ELR (cell line): ENCODE data around the gene CTSC.

Source experiments
- DNase-seq: peaks from one replicate; pipeline ENCODE4 v3.0.0-alpha.2; 2015; ENCODE audit warnings: low read depth

CTSC gene

DNA sequence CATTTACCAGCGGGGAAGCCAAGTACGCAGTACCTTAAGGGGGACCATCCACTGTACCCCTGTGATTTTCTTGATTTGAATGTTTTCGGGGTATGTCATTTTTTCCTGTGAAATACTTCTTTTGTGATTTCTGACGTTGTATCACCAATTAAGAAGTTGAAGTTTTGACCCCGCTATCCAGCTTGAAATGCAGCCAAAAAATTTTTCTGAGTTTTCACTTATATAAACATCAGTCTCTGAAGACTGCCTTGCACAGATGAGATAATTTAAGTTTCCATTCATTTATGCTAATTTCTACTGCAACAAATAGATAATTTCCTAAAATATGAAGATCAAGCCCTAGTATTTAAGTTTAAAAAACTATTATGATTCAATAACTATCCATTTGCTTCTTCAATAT lies 20.0 kb downstream of the CTSC start:
- DNase-seq = no peak

DNA sequence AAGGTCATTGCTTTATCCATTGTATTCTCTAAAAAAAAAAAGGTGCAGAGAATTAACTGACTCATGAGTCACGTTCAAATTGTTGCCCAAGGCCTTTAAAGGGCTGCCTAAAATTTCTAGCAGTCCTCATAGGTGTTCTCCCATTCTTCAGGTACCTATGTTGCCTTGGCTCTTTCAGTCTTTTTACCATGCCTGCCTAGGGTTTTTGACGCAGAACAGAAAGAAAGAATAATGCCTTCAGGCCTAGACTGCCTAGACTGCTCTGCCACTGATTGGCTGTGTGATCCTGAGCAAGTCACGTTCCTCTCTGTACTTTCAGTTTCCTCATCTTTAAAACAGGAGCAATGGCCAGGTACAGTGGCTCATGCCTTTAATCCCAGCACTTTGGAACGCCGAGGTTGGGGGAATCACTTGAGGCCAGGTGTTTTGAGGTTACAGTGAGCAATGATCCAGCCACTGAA lies 21.5 kb downstream of the CTSC start:
- DNase-seq = no peak

DNA sequence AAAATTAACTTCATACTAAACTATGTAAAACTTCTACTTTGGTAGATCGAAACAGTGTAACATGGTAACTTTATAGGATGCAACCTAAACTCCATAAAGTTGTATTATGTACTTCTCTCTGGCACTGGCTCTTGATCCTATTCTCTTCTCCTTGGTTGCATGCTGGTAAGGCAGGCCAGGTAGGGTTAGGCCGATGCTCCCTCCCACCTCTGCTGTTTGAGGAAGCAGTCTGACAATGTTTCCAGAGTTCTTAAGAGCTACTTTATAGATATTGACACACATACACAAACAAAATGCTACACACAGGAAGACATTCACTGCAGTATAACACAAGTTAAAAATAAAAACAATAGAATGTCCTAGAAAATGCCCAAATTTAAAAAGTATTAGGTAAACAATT lies 22.5 kb downstream of the CTSC start:
- DNase-seq = no peak

DNA sequence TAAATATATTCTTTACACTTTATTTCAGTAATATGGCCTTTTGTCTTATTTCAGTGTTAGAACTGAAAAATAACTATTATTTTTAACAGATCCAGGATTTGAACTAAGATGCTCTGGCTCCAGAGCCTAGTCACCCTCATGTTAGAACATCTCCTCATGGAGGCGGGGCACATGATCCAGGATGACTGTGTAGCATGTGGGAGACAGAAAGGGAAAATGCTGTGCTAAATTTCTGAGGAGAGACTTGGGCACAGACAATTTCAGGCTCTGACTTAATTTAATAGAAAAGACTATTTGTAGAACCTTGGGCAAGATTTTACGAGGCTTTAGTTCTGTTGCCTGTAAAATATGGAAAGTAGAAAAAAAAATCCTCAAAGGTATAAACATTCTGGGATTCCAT lies 24.1 kb downstream of the CTSC start:
- DNase-seq = peak; percentile 40

DNA sequence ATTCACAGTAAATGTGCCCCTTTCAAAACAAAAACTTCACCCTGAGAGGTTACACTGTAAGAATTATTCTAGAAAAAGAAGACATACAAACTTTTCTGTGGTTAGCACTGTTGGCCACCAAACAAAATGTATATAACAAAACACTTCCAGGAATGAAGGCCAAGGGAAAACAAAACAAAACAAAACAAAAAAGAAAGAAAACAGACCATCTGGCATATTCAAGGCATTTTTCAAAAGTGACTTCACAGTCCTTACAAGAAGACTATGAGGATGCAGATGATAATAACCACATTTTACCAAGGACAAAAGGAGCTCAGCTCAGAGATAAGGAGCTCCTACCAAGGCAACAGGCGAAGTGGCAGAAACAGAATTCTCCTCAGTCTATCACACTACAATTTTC lies 24.9 kb downstream of the CTSC start:
- DNase-seq = no peak

DNA sequence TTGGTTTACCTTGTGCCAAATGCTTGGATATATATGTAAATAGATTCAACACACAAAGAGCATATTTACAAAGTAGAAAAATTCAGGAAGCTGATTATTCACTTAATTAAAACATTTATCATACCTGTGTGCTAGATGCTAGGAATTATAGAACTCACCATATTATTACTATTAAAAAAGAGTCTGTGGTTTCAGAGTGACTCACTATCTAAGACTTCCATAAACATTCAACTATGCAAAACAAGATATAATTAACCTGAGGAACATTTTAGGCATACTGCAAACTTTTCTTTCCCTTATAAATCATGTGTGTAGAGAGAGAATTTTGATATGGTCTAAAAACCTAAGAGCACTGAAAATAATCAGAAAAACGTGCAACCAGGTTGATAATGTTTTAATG lies 27.3 kb downstream of the CTSC start:
- DNase-seq = peak; percentile 49

DNA sequence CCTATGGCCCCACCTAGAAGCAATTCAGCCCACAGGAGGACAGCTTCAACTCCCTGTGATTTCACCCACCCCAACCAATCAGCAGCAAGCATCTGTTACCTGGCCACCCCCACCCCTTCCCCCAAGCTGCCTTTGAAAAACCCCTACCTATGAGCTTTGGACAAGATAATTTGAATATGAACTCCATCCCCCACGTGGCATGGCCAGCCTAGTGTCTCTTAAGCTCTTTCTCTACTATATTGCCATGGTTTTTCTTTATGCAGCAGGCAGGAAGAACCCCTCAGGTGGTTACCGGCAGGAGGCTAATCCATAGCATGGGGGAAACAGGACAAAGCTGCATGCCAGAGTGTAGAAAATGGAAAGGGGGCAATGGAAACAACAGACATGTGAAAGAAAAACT lies 29.0 kb downstream of the CTSC start:
- no peak for DNase-seq

DNA sequence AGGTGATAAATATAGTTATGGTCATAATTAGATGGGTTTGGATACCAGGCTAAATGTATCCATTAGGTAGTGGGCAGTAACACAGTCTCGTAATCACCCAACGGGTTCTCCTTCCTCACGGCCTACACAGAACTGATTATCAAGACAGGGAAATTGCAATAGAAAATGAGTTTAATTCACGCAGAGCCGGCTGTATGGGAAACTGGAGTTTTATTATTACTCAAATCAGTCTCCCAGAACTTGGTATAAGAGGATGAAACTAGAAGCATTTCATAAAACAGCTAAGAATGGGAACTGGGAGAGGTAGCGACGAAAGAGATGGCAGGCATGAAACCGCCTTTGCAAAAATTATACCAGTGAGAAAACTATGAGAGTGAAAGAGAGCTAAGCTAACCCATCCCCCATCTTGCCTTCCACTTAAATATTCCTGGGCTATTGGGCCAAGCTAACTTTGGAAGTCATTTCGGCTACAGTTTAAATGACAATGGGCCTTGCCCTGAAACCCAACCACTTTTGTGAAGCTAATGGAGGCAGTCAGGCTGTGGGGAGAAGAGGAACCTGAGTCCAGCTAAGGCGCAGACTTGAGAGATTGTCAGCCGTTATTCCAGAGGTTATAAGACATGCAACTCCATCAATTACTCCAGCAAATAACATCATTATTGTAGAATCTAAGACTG lies 29.6 kb downstream of the CTSC start:
- DNase-seq = no peak

DNA sequence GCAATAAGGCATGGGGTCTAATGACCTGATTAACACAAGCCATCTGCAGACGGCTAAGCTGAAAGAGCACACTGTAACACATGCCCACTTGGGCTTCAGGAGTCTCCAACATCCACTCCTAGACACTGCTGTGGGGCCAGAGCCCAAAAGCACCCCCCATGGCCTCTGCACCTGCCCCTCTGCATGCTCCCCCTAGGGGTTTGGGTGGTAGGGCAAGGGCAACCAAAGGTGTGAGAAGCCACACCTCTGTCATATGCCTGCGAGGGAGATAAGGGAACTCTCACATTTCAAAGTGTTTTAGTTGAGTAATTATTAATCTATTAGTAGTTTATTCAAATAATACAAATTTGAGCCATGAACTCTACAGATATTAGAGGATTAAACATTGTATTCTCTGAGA lies 30.8 kb downstream of the CTSC start:
- no peak for DNase-seq

DNA sequence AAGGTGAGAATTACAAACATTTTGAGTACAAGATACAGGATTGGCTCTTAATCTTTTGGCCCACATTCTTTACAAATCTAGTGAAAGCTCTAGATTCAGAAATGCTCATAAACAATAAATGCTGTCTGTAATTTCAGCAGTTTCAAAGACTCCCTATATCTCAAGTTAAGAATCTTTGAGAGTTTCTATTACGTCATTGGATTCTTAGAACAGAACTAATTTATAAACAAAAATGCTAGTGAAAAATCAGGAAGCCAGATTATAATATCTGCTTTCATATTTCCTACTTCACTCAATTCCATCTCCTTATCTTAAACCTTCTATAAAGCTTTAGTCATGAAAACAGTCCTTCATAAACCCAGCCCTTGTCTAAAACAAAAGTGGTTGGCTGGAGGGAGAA lies 32.1 kb downstream of the CTSC start:
- DNase-seq = no peak

DNA sequence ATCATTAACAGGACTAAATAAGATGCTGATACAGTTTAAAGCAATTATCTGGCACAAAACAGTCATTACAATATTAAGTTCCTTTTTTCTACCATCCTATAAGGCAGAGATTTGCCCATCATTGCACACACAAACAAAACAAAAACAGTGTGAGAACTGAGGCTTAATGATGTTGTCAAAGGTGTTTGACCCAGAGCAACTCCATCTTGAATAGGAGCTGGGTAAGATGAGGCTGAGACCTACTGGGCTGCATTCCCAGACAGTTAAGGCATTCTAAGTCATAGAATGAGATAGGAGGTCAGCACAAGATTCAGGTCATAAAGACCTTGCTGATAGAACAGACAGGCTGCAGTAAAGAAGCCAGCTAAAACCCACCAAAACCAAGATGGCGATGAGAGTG lies 33.2 kb downstream of the CTSC start:
- no peak for DNase-seq

DNA sequence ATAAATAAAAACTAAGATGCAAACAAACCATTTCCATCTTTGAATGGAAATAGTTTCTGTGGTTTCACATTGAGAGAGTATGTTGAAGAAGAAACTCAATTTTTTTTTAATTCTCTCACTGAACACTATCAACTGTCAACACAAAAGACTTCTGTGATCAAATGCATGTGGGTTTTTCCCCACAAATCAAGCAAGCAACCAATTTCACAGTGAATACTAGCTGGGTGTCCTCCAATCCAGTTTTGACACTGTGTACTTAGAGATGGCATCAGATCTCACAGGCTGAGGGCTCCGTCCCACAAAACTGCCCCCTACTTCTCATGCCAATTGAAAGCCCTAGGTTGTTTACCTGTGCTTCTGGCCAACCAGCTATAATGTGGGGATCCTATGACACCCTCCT lies 34.5 kb downstream of the CTSC start:
- no peak for DNase-seq

DNA sequence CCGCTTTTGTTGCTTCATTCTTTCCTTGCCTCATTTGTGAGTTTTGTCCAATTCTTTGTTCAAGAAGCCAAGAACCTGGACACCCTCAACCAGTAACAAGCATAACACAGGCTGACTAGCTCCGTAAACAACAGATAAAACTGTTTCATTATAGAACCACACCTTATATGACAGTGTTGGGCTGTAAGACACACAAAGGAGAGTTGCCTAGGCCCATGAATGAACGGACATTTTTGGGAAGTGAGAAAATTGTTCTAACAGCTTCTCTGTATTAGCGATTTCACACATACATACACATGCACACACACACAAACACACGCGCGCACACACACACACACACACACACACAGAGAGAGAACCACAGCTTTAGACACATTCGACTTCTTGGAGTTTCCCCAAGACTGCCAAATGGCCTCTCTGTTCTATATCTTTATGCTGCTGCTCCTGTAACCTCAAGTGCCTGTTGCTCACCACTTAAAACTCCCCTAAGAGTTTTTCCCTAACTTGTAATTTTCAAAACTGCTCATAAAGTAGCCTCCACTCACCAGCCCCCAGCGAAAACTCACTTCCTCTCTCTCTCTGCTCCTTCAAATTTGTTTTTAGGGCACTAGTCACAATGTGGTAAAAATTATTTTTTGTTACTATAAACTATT lies 35.9 kb downstream of the CTSC start:
- DNase-seq = no peak

DNA sequence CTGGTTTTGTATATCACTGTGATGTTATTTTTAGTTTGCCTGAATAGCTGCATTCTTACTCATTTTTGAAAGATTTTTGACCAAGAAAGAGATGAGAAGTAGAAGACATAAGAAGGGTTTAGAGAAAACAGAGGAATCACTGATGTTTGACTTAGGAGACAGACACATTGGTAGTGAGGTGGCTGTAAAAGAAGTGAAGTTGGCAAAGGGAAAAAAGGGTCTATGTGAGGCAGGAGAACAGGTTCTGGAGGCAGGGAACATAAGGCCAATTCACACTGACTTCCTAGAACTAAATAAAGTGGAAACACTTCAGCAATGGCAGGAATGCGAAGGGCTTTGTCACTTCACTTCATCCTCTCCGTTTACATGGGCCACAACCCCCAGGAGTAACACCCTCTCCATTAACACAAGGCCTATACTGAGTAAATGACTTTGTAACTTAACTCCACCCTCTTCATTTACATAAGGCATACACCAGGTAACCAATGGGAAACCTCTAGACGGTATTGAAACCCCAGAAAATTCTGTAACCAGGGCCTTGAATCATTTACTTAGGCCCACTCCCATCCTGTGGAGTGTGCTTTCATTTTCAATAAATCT lies 36.5 kb downstream of the CTSC start:
- no peak for DNase-seq

DNA sequence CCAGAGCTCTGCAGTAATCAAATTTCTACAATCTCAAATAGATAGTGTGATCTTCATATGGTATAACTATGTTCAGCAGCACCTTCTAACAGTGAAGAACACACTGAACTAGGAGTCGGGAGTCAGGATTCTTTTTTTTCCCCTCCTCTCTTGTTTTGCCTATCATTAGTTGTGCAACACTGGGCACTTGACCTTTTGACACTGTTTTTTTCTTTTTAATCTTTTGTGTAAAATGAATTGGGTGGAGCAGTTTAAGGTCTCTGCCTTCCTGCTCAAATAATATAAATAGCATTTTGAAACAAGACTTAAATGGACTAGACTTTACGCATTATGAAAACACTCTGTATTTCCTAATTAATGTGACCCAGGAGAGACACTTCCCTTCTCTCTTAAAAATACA lies 39.7 kb downstream of the CTSC start:
- DNase-seq = no peak

DNA sequence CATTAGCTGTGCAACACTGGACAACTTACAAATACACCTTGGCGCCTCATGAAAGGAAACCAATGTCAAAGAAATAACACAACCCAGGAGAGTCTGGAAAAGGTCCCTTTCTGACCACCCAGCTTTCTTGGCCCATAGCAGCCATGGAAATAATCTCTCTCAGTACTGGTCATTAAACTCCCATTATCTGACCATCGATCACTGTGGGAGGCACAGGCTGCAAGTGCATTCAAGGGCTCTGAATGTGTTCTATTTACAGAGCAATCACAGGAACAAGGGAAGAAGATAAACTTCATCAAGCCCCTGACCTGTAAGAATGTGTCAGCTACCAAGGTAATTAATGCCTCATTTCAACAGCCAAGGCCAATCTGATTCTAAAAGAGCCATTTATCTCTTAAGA lies 40.1 kb downstream of the CTSC start:
- no peak for DNase-seq

DNA sequence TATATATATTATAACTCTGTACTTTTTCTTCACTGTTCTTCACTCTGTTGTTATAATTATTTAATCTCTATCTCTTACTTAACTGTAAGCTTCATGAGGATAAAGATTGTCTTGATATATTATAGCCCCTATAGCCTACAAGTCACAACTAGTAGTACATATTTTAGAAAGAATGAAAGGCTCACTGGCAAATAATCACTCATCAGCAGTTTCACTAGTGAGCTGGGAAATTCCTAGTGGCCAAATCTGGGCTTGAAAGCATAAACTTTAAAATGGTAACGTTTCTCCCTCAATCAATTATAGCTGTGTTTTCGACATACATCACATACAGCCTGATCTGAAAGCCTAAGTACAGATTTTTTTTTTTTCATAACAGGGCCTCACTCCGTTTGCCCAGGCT lies 42.5 kb downstream of the CTSC start:
- no peak for DNase-seq

DNA sequence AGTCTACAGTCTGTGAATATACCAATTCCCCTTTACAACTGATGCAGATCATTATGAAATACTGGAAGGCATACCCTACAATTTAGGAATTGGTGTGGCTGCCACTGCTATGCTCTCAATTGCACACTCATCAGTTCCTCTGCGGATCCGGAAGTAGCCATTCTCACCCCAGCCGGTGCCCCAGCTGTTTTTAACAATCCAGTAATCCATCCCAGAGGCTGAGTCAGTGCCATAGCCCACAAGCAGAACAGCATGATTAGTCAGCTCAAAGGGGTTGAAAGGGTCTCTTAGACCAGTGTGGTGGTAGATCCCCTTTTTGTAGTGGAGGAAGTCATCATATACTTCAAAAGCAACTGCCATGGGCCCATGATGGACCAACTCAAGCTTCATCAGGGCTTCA lies 43.6 kb downstream of the CTSC start:
- DNase-seq = peak; percentile 73

DNA sequence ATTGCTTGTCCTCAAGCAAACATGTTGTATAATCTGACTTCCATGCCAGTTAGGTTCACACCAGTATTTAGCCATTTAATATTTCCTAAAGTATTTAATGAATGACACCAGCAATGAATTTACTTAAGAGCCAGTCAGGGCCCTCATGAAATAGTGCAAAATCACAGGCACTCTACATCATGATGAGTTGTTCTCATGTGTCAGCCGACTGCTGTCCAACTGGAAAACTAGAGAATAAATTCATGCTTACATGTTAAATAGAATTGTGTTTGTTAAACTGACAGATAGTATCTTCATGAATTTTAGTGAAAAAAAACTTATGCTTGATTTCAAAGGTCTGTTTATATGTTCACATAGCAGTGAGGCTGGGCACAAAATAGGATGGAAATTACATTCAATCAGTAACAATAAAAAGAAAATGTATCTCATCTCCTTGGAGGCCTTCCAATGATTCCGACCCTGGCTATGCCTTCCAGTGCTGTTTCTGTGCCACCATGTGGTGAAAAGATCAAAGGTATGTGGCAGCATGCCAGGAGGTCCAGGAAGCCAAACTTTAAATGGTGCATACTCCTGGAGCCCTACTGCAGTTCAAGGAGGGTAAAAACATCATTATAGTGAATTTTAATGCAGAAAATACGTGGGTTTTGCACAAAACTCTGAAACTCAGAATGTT lies 45.2 kb downstream of the CTSC start:
- peak; percentile 47 for DNase-seq

DNA sequence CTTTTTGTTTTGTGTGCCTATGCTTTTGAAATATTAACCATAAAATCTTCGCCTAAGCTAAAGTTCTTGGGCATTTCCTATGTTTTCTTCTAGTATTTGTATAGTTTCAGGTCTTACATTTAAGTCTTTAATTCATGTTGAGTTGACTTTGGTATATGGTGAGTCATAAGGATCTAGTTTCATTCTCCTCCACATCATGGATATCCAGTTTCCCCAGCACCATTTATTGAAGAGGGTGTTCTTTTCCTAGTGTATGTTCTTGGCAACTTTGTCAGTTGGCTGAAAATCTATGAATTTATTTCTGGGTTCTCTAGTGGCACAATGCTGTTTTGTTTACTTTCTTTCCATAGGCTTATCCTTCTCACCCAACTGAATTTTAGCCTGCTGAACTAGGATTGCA lies 49.0 kb downstream of the CTSC start:
- no peak for DNase-seq

DNA sequence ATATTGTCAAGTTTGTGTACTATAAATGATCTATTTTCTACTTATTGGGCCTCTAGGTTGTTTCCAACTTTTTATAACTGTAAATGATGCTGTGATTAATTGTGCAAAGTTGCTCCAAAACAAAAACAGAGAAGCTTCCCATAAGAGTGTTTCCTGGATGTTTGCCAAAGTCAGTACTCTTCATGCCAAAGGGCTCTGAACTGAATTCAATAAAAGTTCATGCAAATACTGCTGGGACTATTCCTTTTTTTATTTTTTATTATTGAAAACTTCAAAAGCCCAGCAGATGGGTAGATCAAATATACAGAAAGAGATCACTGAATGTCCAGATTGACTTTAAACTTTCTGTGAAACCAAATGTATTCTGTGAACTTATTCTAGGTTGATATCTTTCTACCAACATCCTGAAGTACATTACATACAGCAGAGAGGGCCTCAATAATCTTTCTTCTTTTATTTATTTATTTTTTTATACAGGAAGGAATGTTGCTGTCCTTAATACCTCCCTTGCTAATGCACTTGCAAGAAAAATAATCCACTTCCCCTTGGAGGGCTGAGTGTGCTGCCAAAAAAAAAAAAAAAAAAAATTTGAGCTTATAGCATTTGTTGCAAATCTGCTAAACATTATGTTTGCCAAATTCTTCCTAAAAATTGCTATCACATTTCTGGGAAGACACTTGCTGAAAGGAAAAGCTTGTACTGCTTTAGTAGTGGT lies 53.0 kb downstream of the CTSC start:
- DNase-seq = no peak

DNA sequence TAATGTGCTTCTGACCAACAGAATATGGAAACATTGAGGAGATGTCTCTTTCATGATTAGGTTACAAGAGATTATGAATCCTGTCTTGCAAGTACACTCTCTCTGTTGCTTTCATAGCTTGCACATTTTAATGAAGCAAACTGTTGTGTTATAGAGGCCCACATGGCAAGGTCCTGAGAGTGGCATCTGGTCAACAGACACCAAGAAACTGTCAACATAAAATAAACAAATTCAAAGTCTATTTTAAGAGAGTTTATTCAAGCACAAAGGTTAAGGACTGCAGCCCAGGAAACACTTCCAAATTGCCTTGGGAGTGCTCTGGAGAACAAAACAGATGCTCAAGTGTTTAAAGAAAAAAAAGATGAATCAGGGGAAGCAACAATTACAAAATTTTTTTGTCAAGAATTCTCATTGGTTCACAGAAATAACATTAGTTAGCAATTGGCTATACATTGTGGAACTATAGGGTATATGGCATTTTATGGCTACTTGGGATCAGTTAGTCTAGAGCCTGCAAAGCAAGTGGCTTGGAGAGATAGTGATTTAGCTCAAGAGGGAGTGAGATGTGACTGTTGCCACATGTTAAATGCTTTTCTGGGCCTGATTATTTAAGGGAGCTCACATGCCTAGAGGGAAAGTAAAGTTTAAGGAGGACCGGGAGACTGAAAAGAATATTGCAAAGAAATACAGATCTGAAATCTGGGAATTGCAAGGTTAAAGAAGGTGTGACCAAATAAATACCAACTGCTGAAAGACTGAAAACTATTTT lies 54.6 kb downstream of the CTSC start:
- DNase-seq = no peak
